ENCODE measurements around the gene CDH13.

Gene CDH13

DNA sequence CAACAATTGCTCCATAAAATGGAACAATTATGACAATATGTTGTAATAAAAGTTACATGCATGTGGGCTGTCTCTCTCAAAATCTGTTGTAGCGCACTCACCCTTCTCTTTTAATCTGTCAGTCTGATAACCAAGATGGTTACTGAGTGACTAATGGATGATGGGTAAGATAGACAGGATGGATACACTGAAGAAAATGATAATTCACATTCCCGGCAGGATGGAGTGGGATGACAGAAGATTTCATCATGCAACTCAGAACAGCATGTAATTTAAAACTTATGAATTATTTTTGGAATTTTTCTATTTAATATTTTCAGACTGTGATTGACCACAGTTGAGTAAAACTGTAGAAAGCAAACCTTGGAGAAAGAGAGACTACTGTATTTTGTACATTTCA, 30.5 kb downstream of the CDH13 start:
- ChIA-PET POLR2A (no interaction called here), CTCF (interaction anchor here (0.5 to 4.0 kb wide), 6 partner anchors 10 to 1518 kb away, joined by 3 to 14 read pairs (median 3); no protein-coding TSS in a partner anchor)
- Histone ChIP-seq H3K27ac (ENCODE audit: extremely low read depth, low read depth, low read length) (no peak overlapping the region), H3K4me3 (ENCODE audit: low read depth, low read length) (no peak overlapping the region), H3K36me3 (ENCODE audit: control insufficient read depth in 2 of 2, insufficient read depth in 1 of 2, low read length in 2 of 2) (no peaks in the 10 kb centered on the region), H3K9me3 (ENCODE audit: control insufficient read depth, insufficient read depth, low read depth, low read length) (no peaks in the 10 kb centered on the region), H3K4me1 (ENCODE audit: control insufficient read depth, insufficient read depth, low read length) (peaks cover 10% of the 10 kb centered on the region)
- no peak for TF ChIP-seq ZSCAN18 (tag by site-specific recombination; IDR thresholded peaks at IDR 0.05)

- Histone ChIP-seq H3K4me3 (ENCODE audit: low read depth, low read length) (no peak overlapping the region), H3K27ac (ENCODE audit: extremely low read depth, low read depth, low read length) (no peak overlapping the region)
Observed at GRCh38 chr16:82657786-82658185, 31.0 kb downstream of the CDH13 start.

DNA sequence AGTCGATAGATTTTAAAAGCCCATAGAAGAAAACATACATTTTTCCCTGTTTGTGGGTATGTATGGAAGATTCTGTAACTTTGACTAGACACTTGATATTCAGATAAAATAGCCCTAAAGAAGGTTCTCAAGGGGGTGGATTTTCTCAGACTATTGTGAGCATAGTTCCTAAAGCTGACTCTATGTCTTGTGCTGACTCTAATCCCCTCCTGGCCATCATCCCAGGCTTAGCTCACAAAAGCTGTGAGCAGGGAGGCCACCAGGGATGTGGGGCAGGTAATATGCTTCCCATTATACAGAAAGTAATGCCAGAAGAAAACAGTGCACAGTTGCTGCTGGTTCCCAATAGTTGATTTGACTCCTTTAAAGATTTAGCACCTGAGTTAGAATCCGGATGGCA, 32.0 kb downstream of the CDH13 start:
- ChIA-PET POLR2A (no interaction called here), CTCF (interaction anchor here (0.6 to 2.4 kb wide), 3 partner anchors 13 to 366 kb away, joined by 3 to 11 read pairs (median 3); no protein-coding TSS in a partner anchor)
- H3K27ac ChIP-seq (ENCODE audit: extremely low read depth, low read depth, low read length): no peak overlapping the region
- H3K4me3 ChIP-seq (ENCODE audit: low read depth, low read length): no peak overlapping the region
- H3K4me1 ChIP-seq (ENCODE audit: control insufficient read depth, insufficient read depth, low read length): peaks cover 10% of the 10 kb centered on the region
- H3K9me3 ChIP-seq (ENCODE audit: control insufficient read depth, insufficient read depth, low read depth, low read length): no peaks in the 10 kb centered on the region
- TF ChIP-seq, protein P1, sequence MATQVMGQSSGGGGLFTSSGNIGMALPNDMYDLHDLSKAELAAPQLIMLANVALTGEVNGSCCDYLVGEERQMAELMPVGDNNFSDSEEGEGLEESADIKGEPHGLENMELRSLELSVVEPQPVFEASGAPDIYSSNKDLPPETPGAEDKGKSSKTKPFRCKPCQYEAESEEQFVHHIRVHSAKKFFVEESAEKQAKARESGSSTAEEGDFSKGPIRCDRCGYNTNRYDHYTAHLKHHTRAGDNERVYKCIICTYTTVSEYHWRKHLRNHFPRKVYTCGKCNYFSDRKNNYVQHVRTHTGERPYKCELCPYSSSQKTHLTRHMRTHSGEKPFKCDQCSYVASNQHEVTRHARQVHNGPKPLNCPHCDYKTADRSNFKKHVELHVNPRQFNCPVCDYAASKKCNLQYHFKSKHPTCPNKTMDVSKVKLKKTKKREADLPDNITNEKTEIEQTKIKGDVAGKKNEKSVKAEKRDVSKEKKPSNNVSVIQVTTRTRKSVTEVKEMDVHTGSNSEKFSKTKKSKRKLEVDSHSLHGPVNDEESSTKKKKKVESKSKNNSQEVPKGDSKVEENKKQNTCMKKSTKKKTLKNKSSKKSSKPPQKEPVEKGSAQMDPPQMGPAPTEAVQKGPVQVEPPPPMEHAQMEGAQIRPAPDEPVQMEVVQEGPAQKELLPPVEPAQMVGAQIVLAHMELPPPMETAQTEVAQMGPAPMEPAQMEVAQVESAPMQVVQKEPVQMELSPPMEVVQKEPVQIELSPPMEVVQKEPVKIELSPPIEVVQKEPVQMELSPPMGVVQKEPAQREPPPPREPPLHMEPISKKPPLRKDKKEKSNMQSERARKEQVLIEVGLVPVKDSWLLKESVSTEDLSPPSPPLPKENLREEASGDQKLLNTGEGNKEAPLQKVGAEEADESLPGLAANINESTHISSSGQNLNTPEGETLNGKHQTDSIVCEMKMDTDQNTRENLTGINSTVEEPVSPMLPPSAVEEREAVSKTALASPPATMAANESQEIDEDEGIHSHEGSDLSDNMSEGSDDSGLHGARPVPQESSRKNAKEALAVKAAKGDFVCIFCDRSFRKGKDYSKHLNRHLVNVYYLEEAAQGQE (tag by site-specific recombination; IDR thresholded peaks at IDR 0.05): no peak
- TF ChIP-seq ZNF623 (tag by site-specific recombination; IDR thresholded peaks at IDR 0.05) (no peak), ZNF610 (tag by site-specific recombination; IDR thresholded peaks at IDR 0.05; ENCODE audit: borderline replicate concordance) (no peak)
- no peaks in the 10 kb centered on the region for H3K36me3 ChIP-seq (ENCODE audit: control insufficient read depth in 2 of 2, insufficient read depth in 1 of 2, low read length in 2 of 2)

More at GRCh38 chr16:82657786-82658185, 31.0 kb downstream of the CDH13 start:
- ChIA-PET CTCF (interaction anchor here (0.7 to 4.0 kb wide), 3 partner anchors 9 to 17 kb away, joined by 3 to 14 read pairs (median 11); no protein-coding TSS in a partner anchor), POLR2A (no interaction called here)
- TF ChIP-seq ZNF350 (tag by site-specific recombination; IDR thresholded peaks at IDR 0.05): no peak
- Histone ChIP-seq H3K9me3 (ENCODE audit: control insufficient read depth, insufficient read depth, low read depth, low read length) (no peaks in the 10 kb centered on the region), H3K36me3 (ENCODE audit: control insufficient read depth in 2 of 2, insufficient read depth in 1 of 2, low read length in 2 of 2) (no peaks in the 10 kb centered on the region), H3K4me1 (ENCODE audit: control insufficient read depth, insufficient read depth, low read length) (peaks cover 10% of the 10 kb centered on the region)

GRCh38 chr16:82660075-82660645, 33.4 kb downstream of the CDH13 start:
- Histone ChIP-seq H3K27ac (ENCODE audit: extremely low read depth, low read depth, low read length) (no peak overlapping the region), H3K36me3 (ENCODE audit: control insufficient read depth in 2 of 2, insufficient read depth in 1 of 2, low read length in 2 of 2) (no peaks in the 10 kb centered on the region), H3K4me1 (ENCODE audit: control insufficient read depth, insufficient read depth, low read length) (peaks cover 7% of the 10 kb centered on the region), H3K4me3 (ENCODE audit: low read depth, low read length) (no peak overlapping the region), H3K9me3 (ENCODE audit: control insufficient read depth, insufficient read depth, low read depth, low read length) (no peaks in the 10 kb centered on the region)
- POLR2A ChIA-PET: no interaction called here
- CTCF ChIA-PET: interaction anchor here (1.3 kb wide), 1 partner anchor 10 kb away, joined by 5 read pairs; no protein-coding TSS in a partner anchor
- TF ChIP-seq, protein P2, sequence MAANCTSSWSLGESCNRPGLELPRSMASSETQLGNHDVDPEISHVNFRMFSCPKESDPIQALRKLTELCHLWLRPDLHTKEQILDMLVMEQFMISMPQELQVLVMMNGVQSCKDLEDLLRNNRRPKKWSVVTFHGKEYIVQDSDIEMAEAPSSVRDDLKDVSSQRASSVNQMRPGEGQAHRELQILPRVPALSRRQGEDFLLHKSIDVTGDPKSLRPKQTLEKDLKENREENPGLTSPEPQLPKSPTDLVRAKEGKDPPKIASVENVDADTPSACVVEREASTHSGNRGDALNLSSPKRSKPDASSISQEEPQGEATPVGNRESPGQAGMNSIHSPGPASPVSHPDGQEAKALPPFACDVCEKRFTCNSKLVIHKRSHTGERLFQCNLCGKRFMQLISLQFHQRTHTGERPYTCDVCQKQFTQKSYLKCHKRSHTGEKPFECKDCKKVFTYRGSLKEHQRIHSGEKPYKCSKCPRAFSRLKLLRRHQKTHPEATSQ (tag by site-specific recombination; IDR thresholded peaks at IDR 0.05): no peak
- TF ChIP-seq ZNF610 (tag by site-specific recombination; IDR thresholded peaks at IDR 0.05; ENCODE audit: borderline replicate concordance) (no peak), ZNF121 (tag by site-specific recombination; IDR thresholded peaks at IDR 0.05) (no peak), ZNF473 (tag by site-specific recombination; IDR thresholded peaks at IDR 0.05) (no peak), SP2 (tag by site-specific recombination; IDR thresholded peaks at IDR 0.05) (no peak), ZNF660 (tag by site-specific recombination; IDR thresholded peaks at IDR 0.05) (no peak)

All from HEK293 (cell line).